Measurements from ENCODE around the gene NAPEPLD.
"Not testable (repeated sequence)": the region's sequence is repeated elsewhere in the genome, so short reads cannot be mapped to it uniquely, and the experiment has no call there.

The NAPEPLD gene

GRCh38 chr7:103143868-103144267, 5.0 kb downstream of the NAPEPLD start:
- DNase-seq: no peak

- DNase-seq: no peak
These were observed 6.4 kb downstream of the NAPEPLD start for GRCh38 chr7:103142494-103142893.

- DNase-seq: no peak
These were observed 7.0 kb downstream of the NAPEPLD start for GRCh38 chr7:103141753-103142404.

GRCh38 chr7:103140685-103141084, 8.2 kb downstream of the NAPEPLD start:
- DNase-seq: no peak

- no peak for DNase-seq
These were observed 8.8 kb downstream of the NAPEPLD start for GRCh38 chr7:103140061-103140460.

- DNase-seq: no peak
These were observed 13.9 kb downstream of the NAPEPLD start for GRCh38 chr7:103134836-103135554.

GRCh38 chr7:103132995-103133688, 15.8 kb downstream of the NAPEPLD start:
- DNase-seq: no peak

- DNase-seq: no peak
These were observed 17.8 kb downstream of the NAPEPLD start for GRCh38 chr7:103130901-103131624.

GRCh38 chr7:103129702-103130549, 19.0 kb downstream of the NAPEPLD start:
- DNase-seq: no peak

- DNase-seq: no peak
These were observed 21.9 kb downstream of the NAPEPLD start for GRCh38 chr7:103127006-103127405.

GRCh38 chr7:103124429-103124979, 24.4 kb downstream of the NAPEPLD start:
- no peak for DNase-seq

- DNase-seq: no peak
These were observed 25.4 kb downstream of the NAPEPLD start for GRCh38 chr7:103123529-103123928.

GRCh38 chr7:103121641-103122040, 27.3 kb downstream of the NAPEPLD start:
- no peak for DNase-seq

GRCh38 chr7:103120362-103120761, 28.5 kb downstream of the NAPEPLD start:
- no peak for DNase-seq

- no peak for DNase-seq
These were observed 29.1 kb downstream of the NAPEPLD start for GRCh38 chr7:103119791-103120291.

- no peak for DNase-seq
These were observed 31.4 kb downstream of the NAPEPLD start for GRCh38 chr7:103117465-103117864.

- no peak for DNase-seq
These were observed 31.9 kb downstream of the NAPEPLD start for GRCh38 chr7:103116991-103117390.

- no peak for DNase-seq
These were observed 32.4 kb downstream of the NAPEPLD start for GRCh38 chr7:103116511-103116910.

- DNase-seq: no peak
These were observed 33.1 kb downstream of the NAPEPLD start for GRCh38 chr7:103115771-103116170.

- no peak for DNase-seq
These were observed 34.3 kb downstream of the NAPEPLD start for GRCh38 chr7:103114576-103115008.

- no peak for DNase-seq
These were observed 35.7 kb downstream of the NAPEPLD start for GRCh38 chr7:103113164-103113563.

GRCh38 chr7:103106703-103107070, 42.2 kb downstream of the NAPEPLD start:
- DNase-seq: not testable (repeated sequence)
